Activated CD4-positive, CD25-positive, alpha-beta regulatory T cell treated with anti-CD3 and anti-CD28 coated beads, Interleukin-2, amount 50 U/mL, for 16 hours (primary cell): Measurements from ENCODE around the gene CLIC5.

Experiments used
- DNase-seq: peaks from one replicate; pipeline ENCODE4 v3.0.0-alpha.2; 2020; ENCODE audit warnings: low read depth, low spot score

CLIC5 gene

DNA sequence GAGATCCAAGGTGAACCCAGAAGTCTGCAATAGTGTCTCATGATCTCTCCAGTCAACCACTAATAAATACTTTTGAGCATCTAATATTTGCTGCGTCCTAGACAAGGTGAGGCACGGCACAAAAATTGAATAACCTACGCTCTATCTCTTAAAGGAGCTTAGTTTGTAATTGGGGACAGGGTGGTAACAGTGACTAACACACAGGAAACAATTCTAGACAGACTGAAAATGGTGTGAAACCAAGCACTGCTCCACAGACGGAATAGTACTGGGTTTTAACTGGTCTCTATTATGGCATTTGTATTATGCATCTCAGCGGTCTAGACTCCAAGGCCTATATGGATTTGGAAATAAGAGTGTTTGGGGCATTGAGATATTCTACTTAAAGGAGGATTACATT, 120.1 kb downstream of the CLIC5 start:
- no peak for DNase-seq

GRCh38 chr6:45892696-45893245, 122.9 kb downstream of the CLIC5 start:
- DNase-seq: no peak

- DNase-seq: no peak
Measured at GRCh38 chr6:45892196-45892595, 123.5 kb downstream of the CLIC5 start.

- DNase-seq: no peak
Measured at GRCh38 chr6:45886776-45887175, 128.9 kb downstream of the CLIC5 start.

DNA sequence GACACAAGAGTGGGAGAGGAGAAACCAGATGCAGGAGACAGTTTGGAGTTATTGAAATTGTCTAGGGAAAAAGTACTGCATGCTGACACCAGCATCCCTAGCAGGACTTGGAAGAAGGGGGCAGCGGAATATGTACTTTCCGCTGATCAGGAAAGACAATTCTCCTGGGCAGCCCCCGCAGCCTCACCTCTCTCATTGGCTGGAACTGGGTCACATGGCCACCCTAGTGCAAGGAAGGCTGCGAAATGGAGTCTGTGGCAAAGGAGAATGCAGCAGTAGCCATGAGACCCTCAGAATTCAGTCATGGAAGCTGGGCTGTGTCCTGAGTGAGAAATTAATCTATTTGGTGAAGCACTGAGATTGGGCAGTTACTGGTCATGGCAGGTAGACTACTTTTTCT, 131.3 kb downstream of the CLIC5 start:
- no peak for DNase-seq

GRCh38 chr6:45882671-45883070, 133.0 kb downstream of the CLIC5 start:
- no peak for DNase-seq

GRCh38 chr6:45881705-45882467, 133.8 kb downstream of the CLIC5 start:
- no peak for DNase-seq

DNA sequence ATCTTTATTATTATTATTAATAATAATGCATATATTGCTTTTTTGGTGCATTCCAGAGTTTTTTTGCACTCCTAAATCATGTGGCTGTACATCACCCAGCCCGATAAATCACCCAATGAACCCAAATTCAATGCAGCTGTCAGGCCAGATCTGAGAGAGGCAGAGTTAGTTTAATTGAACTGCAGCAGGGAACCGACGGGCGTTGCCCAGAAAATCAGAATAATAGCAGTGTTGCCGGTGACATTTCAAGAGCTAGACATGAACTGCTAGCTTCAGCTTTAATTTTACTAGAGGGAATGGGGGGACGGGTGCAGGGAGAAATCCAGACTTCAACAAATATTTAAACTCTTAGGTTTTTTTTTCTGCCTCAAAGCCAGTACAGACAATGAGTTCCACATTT, 135.0 kb downstream of the CLIC5 start:
- DNase-seq: no peak

- DNase-seq: no peak
Measured at GRCh38 chr6:45880159-45880558, 135.5 kb downstream of the CLIC5 start.

DNA sequence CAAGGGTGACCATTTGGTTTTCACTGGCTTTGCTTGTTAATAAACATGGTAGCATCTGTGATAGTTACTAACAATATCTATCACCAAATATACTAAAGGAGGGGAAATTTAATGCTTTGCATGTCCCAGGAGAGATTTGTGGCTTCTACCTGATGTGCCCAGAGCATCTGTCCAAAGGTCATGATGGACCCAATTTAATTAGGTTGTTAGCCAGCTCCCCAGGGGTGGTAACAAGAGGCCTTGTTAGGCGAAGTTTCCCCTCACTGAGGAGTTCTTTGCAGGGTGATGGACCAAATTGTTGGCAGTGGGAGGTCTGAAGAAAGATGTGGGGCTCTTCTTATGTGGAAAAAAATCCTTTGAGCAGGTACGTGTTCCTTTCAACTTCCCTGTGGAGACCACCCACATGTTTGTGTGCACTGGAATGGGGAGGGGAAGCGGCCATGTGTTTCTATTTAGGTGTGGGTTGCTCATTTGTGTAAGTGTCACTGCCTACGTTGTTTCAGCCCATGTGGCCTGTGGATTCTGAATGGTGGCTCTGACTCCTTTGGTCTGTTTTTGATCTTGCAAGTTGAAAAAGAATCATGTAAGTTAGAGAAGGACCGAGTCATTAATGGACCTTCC, 137.6 kb downstream of the CLIC5 start:
- DNase-seq: no peak

DNA sequence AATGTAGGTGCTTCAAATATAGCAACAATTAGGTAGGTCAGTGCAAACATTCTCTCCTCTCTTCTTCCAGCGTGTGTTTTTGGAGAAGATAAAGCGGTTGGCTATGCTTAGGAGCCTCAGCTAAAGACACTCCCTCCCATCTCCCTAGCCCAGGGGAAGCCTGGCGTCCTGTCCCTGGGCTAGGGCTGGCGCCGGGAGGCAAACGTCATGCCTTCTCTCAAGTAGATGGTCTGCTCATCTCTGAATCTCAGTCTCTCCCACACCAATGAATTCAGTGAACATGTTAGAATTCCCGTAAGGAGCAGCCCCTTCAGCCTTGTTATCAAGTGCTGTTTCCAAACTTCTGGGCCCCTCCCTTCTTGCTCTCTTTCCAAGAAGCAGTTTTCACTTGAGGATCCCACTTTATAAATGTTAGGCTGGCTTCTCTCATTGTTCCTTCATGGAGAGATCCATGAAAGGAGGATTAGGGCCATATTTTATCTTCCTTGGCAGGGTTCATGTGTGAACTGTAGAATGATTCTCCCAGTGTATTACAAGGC, 142.8 kb downstream of the CLIC5 start:
- DNase-seq: no peak

DNA sequence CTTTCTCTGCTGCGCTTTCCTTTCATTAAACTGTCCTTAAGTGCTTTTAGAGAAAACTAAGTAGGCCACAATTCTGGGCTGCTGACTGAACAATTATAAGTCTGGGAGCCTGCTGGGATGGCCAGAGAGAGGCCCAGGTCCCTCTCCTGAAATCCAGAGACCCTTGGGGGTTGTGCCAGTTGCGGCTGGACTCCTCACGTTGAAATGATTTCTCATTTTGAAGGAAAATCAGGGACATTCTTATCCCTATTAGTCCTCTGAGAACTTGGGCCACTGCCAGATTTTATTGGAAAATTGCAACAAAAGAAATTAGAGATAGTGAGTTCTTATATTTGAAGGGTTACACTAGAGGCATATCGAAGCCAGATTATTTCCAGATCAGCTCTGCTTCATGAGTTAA, 145.1 kb downstream of the CLIC5 start:
- no peak for DNase-seq

DNA sequence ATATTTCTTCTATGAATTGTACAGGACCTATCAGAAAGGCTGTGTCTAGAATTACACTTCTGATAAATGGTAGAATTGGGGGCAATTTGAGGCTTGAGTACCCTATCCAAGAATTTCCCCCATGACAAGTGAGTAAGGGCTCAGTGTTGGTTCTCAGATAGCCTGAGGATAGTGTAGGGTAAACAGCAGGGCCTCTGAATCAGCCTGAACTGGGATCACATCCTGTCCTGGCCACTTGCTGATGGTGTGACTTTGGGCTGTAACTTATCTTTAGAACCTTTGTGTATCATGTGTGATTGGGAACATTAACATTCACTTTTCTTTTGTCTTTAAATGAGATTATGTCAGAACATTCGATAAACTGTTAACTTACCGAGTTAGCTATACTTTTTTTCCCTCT, 151.0 kb downstream of the CLIC5 start:
- no peak for DNase-seq

- no peak for DNase-seq
Measured at GRCh38 chr6:45858691-45859090, 157.0 kb downstream of the CLIC5 start.

GRCh38 chr6:45857827-45858226, 157.8 kb downstream of the CLIC5 start:
- no peak for DNase-seq

- DNase-seq: no peak
Measured at GRCh38 chr6:45855642-45856394, 159.8 kb downstream of the CLIC5 start.

DNA sequence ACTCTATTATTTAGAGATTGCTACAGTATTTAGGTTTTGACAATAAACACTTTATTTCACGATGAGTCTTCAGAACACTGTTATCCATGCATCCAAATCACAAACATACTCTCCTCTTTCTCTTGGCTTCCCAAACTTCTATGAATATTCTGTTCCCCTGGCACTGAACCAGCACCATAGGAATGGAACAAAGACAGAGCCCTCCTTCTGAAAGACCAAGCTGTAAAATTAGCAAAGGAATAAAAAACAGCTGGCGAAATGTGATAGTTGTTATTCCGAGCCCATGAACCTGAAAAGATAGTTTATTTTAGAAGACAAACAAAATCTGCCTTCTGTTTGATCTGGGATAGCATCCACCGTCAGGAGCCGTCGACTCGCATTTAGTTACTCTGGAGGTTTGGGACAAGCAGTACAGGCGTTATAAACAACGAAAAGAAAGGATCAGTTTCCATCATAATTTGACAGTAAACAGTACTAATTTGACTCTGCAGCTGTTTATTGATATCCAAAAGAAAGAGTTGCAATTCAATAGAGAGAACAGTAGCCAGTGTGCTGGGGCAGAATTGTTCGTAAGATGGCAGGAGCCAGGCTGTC, 161.4 kb downstream of the CLIC5 start:
- DNase-seq: no peak

DNA sequence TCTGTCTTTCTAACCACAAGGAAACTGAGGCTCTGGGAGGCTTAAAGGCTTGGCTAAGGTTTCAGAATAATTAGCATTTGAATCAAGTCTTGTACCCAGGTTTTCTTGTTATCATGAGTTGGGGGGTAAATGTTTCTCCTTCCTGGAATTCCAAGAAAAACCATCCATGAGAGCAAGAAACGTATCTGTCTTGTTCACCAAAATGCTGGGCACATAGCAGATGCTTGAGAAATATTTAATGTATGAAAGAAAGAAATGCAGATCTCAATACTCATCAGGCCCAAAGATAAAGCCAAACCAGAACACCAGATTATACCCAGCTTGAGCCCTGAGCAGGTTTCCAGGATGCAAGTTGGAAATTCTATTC, 164.6 kb downstream of the CLIC5 start:
- DNase-seq: no peak

GRCh38 chr6:45850378-45851033, 165.2 kb downstream of the CLIC5 start:
- no peak for DNase-seq

DNA sequence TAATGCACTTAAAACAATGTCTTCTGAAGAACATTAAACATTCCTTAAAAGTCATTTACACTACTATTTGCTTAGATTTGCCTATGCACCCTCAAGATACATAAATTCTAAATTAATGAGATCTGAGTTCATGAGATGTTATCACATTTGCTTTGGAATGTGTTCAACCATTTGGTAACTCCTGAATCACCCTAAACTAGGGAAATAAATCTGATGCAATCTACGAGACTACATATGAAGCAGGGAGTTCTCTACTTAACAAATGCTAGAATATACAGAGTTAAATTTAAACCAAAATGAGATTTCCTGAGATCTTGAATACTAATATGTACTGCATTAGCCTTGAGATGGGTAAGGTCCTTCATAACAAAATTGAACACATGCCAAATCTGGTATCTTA, 170.1 kb downstream of the CLIC5 start:
- DNase-seq: no peak

DNA sequence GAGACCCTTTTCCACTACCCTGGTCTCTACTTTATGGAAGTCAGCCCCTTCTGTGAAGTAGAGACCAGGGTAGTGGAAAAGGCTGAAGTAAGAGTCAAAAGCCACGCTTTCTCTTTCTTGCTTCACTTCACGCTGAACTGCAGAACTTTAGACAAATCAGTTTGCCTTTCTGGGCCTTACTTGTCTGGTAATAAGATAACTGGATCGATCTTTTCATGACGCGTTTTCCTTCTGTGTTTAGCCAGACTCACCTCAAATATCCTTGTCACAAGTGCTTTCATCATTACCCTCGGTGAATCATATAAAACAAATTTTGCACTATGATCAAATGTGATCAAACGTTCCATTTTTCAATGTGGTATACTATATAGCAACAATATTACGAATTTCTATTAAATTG, 170.7 kb downstream of the CLIC5 start:
- no peak for DNase-seq
